Measurements from ENCODE around the gene NOLC1. TPM values are rescaled to one million over a fixed set of nuclear protein-coding genes. Genes with fewer than 3 reads are reported as not detected.

NOLC1 gene
- total and polyA plus RNA-seq, 2 of the 13 experiments (the other 11 are each of a cell fraction or from before 2014, with no cell fraction given) = 50.6 to 81.0 TPM

GRCh38 chr10:102133373-102134195 lies 18.6 kb upstream of the NOLC1 start (continued):
- no peak for TF ChIP-seq CCAR2 (optimal IDR thresholded peaks at IDR 0.05; ENCODE audit: low read depth, low read length)
- TF ChIP-seq HIVEP1 (CRISPR knock-in tag; IDR thresholded peaks at IDR 0.05) = peak; percentile 44; the same call in 1 of the 2 replicates
- TF ChIP-seq ONECUT2 (CRISPR knock-in tag; IDR thresholded peaks at IDR 0.05) = peak; percentile 33
- peak; percentile 45; the same call in 1 of the 2 replicates for TF ChIP-seq NCOR1 (IDR thresholded peaks at IDR 0.05; ENCODE audit: borderline replicate concordance, low read length)
- TF ChIP-seq RNF219 (CRISPR knock-in tag; IDR thresholded peaks at IDR 0.05) = no peak
- TF ChIP-seq RNF2 (conservative IDR thresholded peaks at IDR 0.05; ENCODE audit: low read depth) = 0 out of 2 replicates have a peak, but pooled peaks have one; percentile 15
- no peak for TF ChIP-seq EHMT2 (IDR thresholded peaks at IDR 0.05; ENCODE audit: borderline replicate concordance, low read depth, low read length)
- no peak for TF ChIP-seq PREB (CRISPR knock-in tag; IDR thresholded peaks at IDR 0.05)
- no peak for TF ChIP-seq SMC3 (IDR thresholded peaks at IDR 0.05; ENCODE audit: low read length)
- no peak for TF ChIP-seq ZNF775 (CRISPR knock-in tag; IDR thresholded peaks at IDR 0.05; ENCODE audit: borderline replicate concordance)
- TF ChIP-seq ZNF430 (CRISPR knock-in tag; IDR thresholded peaks at IDR 0.05) = 0 out of 2 replicates have a peak, but pooled peaks have one; percentile 2
- no peak; the same call in 1 of the 2 replicates for TF ChIP-seq KMT2A (CRISPR knock-in tag; IDR thresholded peaks at IDR 0.05)
- TF ChIP-seq ATF7 (IDR thresholded peaks at IDR 0.05) = no peak
- TF ChIP-seq ATF7 (CRISPR knock-in tag; IDR thresholded peaks at IDR 0.05) = no peak
- no peak for TF ChIP-seq ETV6 (CRISPR knock-in tag; conservative IDR thresholded peaks at IDR 0.05)
- no peak for TF ChIP-seq HMG20A (CRISPR knock-in tag; IDR thresholded peaks at IDR 0.05; ENCODE audit: borderline replicate concordance)
- TF ChIP-seq GABPA (IDR thresholded peaks at IDR 0.05; ENCODE audit: low read depth, low read length) = no peak
- TF ChIP-seq GABPA (CRISPR knock-in tag; IDR thresholded peaks at IDR 0.05; ENCODE audit: low read depth) = peak; percentile 27; the same call in 1 of the 2 replicates
- 0 out of 2 replicates have a peak, but pooled peaks have one; percentile 54 for TF ChIP-seq KLF11 (CRISPR knock-in tag; IDR thresholded peaks at IDR 0.05)
- no peak for TF ChIP-seq ZNF138 (CRISPR knock-in tag; IDR thresholded peaks at IDR 0.05; ENCODE audit: low read depth)
- TF ChIP-seq RBFOX2 (IDR thresholded peaks at IDR 0.05; ENCODE audit: low read depth, low read length) = peak; percentile 30; the same call in 1 of the 2 replicates
- TF ChIP-seq KLF15 (CRISPR knock-in tag; IDR thresholded peaks at IDR 0.05; ENCODE audit: borderline replicate concordance) = no peak
- TF ChIP-seq MLX (CRISPR knock-in tag; IDR thresholded peaks at IDR 0.05) = peak; percentile 48; the same call in 1 of the 2 replicates
- no peak for TF ChIP-seq IKZF4 (CRISPR knock-in tag; IDR thresholded peaks at IDR 0.05; ENCODE audit: borderline replicate concordance, low read depth, not compliant biosample characterization)
- 0 out of 2 replicates have a peak, but pooled peaks have one; percentile 17 for TF ChIP-seq DNMT1 (CRISPR knock-in tag; IDR thresholded peaks at IDR 0.05)
- TF ChIP-seq ZNF713 (CRISPR knock-in tag; IDR thresholded peaks at IDR 0.05) = 0 out of 2 replicates have a peak, but pooled peaks have one; percentile 20

Measured in HepG2 (cell line).